ENCODE data around the gene BCAN. TPM values are rescaled to one million over a fixed set of nuclear protein-coding genes. Genes with fewer than 3 reads are reported as not detected.
A peak's percentile ranks its signal among the peaks of the same experiment; 100 is the strongest.

Gene BCAN
- total RNA-seq, 2 experiments from 2014 or later: not detected

- ATAC-seq (no peak), DNase-seq (no peak)
- H3K36me3 Mint-ChIP-seq (ENCODE audit: low read depth): no peaks in the 10 kb centered on the region
- H3K27me3 Mint-ChIP-seq: peaks cover 26% of the 10 kb centered on the region
- H3K4me1 Mint-ChIP-seq (ENCODE audit: low read depth): peaks cover 37% of the 10 kb centered on the region
- TF ChIP-seq CTCF (IDR thresholded peaks at IDR 0.05): no peak
- POLR2A ChIA-PET: interaction anchor here (0.6 to 2.1 kb wide), 3 partner anchors 12 to 26 kb away, joined by 3 to 8 read pairs (median 3); no protein-coding TSS in a partner anchor
- CTCF ChIA-PET: interaction anchor here (0.7 to 13.0 kb wide), 3 partner anchors 12 to 43 kb away, joined by 4 to 271 read pairs (median 108); partner anchors contain the start of genes ISG20L2 and METTL25B
- intact Hi-C loops (cut with micrococcal nuclease): no loop called here
- H3K4me3 Mint-ChIP-seq: no peak overlapping the region
- no peaks in the 10 kb centered on the region for H3K9me3 Mint-ChIP-seq
- H3K27ac Mint-ChIP-seq: no peak overlapping the region
Observed at GRCh38 chr1:156703336-156703735, 61.4 kb downstream of the BCAN start.

DNA sequence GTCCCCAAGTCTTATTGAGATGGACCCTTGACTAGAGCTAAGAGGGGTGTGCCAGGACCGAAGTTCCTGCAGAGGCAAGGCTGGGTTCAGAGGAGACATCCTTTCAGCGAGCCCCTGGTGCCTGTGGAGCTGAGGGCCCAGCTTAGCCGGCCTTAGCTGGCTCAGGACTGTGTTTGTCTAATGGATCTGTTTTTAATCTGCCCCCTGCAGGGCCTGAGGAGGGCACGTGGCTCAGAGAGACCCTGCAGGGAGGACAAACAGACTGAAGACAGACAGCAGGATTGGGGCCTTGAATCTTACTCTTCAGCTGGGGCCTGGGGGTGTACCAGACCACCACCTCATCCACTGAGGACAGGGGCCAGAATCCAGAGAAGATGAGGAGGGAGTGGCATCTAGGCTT is 61.8 kb downstream of the BCAN start:
- Mint-ChIP-seq H3K4me3 (no peak overlapping the region), H3K36me3 (ENCODE audit: low read depth) (no peaks in the 10 kb centered on the region), H3K27ac (no peak overlapping the region), H3K4me1 (ENCODE audit: low read depth) (peaks cover 37% of the 10 kb centered on the region), H3K9me3 (no peaks in the 10 kb centered on the region), H3K27me3 (peaks cover 26% of the 10 kb centered on the region)
- ChIA-PET CTCF (interaction anchor here (0.7 to 13.0 kb wide), 4 partner anchors 12 to 44 kb away, joined by 3 to 271 read pairs (median 56); partner anchors contain the start of genes ISG20L2 and METTL25B), POLR2A (interaction anchor here (0.6 kb wide), 1 partner anchor 12 kb away, joined by 3 read pairs; no protein-coding TSS in a partner anchor)
- DNase-seq: no peak
- TF ChIP-seq CTCF (IDR thresholded peaks at IDR 0.05): no peak
- ATAC-seq: no peak
- intact Hi-C loops (cut with micrococcal nuclease): no loop called here

DNA sequence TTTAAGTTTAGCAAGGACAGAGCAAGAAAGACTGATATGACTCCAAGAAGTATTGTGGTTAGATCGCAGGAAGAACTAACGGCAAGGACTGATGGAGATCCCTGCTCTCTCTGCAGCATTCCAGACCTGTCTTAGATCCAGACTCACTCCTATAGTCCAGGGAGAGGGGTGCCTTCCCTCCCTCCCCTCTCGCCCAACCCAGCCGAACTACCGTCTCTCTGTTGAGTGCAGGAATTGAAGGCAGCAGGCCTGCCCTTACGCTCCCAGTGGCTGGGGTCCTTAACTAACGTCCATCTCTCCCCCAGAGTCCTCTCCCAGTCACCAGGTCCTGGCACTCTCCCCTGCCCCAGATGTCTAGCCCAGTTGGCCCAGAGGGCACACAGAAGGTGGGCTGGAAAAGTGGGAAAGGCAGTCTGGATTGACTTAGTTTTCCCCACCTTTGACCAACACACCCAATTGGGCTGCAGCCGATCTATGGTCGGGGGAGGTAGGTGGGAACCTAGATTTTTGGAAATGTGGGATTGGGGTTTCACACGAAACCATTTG is 62.3 kb downstream of the BCAN start:
- H3K27me3 Mint-ChIP-seq: peaks cover 26% of the 10 kb centered on the region
- H3K9me3 Mint-ChIP-seq: no peaks in the 10 kb centered on the region
- no peak for ATAC-seq
- no peaks in the 10 kb centered on the region for H3K36me3 Mint-ChIP-seq (ENCODE audit: low read depth)
- no peak overlapping the region for H3K27ac Mint-ChIP-seq
- no peak for DNase-seq
- CTCF ChIA-PET: interaction anchor here (0.7 to 13.0 kb wide), 6 partner anchors 12 to 44 kb away, joined by 3 to 271 read pairs (median 25); partner anchors contain the start of genes ISG20L2 and METTL25B
- H3K4me3 Mint-ChIP-seq: no peak overlapping the region
- TF ChIP-seq CTCF (IDR thresholded peaks at IDR 0.05): no peak
- POLR2A ChIA-PET: interaction anchor here (0.6 to 2.5 kb wide), 3 partner anchors 10 to 13 kb away, joined by 3 to 12 read pairs (median 7); no protein-coding TSS in a partner anchor
- intact Hi-C loops (cut with micrococcal nuclease): no loop called here
- H3K4me1 Mint-ChIP-seq (ENCODE audit: low read depth): peaks cover 37% of the 10 kb centered on the region

DNA sequence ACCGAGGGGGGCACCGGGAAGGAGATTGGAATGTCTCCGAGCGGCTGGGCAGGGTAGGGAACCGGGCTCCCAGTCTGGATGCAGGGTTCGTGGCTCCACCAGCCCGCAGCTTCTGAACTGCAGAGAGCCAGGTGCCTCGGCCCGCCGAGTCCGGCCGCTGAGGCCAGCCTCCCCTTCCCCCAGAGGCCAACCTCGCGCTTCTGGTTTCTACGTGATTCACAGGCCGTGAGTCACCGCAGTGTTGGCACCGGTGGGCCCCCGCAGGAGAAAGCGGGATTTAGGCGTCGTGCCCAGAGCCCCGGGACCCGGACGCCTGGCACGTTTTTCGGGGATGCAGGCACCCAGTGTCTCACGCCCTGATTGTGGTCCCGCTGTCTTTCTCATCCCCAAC is 63.0 kb downstream of the BCAN start:
- DNase-seq (peak; percentile 74), ATAC-seq (peak; percentile 25)
- POLR2A ChIA-PET: interaction anchor here (1.0 to 2.5 kb wide), 3 partner anchors 10 to 85 kb away, joined by 3 to 12 read pairs (median 7); no protein-coding TSS in a partner anchor
- no peaks in the 10 kb centered on the region for H3K9me3 Mint-ChIP-seq
- no peak for TF ChIP-seq CTCF (IDR thresholded peaks at IDR 0.05)
- H3K36me3 Mint-ChIP-seq (ENCODE audit: low read depth): no peaks in the 10 kb centered on the region
- CTCF ChIA-PET: interaction anchor here (1.2 to 13.0 kb wide), 10 partner anchors 11 to 93 kb away, joined by 3 to 271 read pairs (median 10); partner anchors contain the start of genes ISG20L2 and METTL25B
- peaks cover 37% of the 10 kb centered on the region for H3K4me1 Mint-ChIP-seq (ENCODE audit: low read depth)
- intact Hi-C loops (cut with micrococcal nuclease): no loop called here
- H3K4me3 Mint-ChIP-seq: peak overlapping the region; percentile 75
- peaks cover 22% of the 10 kb centered on the region for H3K27me3 Mint-ChIP-seq
- H3K27ac Mint-ChIP-seq: no peak overlapping the region

All from activated CD8-positive, alpha-beta T cell treated with anti-CD3 and anti-CD28 coated beads for 36 hours (primary cell).